22Rv1 (cell line): ENCODE data around the gene IGLON5.

Experiments used
- H3K27ac ChIP-seq: fragments of 450-650 bp; 2 replicates; pipeline ENCODE4 v1.5.1; 2017
- CTCF ChIP-seq: fragments of 450-650 bp; IDR thresholded peaks from 2 replicates; pipeline ENCODE4 v1.5.1; 2017; ENCODE audit warnings: mild to moderate bottlenecking
- ZFX ChIP-seq: fragments of 450-650 bp; IDR thresholded peaks from 2 replicates; pipeline ENCODE4 v1.6.1; 2017; ENCODE audit warnings: antibody characterized with exemption, borderline replicate concordance

Gene IGLON5

DNA sequence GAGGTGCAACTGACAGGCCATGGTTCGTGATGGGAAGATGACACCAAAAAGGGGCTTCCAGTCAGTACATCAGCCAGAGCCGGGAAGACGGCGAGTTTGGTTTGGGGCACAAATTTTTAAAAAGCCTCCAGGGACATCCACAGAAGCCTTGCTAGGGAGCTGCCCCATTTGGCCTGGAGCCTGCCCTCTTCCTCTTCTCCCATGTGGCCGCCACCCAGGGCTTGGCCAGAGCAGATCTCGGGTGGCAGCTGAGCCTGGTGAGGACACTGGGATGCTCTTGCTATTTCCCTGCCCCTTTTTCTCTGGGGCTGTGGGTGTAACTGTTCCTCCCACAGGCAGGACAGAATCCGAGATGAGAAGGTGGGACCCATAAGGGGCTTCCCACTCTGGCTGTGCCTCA, 46.5 kb downstream of the IGLON5 start:
- TF ChIP-seq ZFX: no peak
- TF ChIP-seq CTCF: no peak
- H3K27ac ChIP-seq: no peak overlapping the region

DNA sequence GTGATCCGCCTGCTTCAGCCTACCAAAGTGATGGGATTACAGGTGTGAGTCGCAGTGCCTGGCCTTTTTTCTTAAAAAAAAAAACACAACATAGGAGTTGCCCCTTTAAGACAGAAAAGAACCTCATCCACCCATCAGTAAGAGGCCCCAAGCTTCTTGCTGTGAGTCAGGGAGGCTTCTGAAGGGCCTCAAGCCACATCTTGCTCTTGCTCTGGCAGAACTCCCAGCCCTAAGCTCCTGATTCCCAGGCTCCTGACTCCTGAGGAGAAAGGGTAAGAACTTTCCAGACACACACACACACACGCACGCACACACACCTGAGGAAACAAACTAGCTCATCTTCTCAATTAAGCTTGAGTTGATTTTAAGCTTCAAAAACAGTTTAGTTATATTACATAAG, 47.9 kb downstream of the IGLON5 start:
- TF ChIP-seq ZFX (no peak), CTCF (no peak)
- no peak overlapping the region for H3K27ac ChIP-seq

DNA sequence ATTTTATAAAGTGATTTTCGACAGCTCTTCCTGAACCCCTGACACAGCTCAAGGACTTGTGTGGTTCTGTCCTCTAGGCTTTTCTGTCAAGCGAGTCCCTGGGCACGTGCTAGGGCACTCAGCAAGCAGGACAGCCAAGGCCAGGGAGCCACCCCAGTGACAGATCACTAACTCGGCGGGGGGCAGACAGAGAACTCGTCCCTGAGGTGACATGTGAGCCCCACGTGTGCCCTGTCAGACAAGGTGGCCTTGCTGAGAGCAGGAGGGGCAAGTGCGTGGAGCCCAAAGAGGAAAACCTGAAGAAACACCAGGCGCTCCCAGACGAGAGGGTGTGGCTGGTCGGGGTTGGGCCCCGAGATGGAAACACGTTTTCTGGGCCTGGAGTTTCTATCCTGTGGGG, 49.8 kb downstream of the IGLON5 start:
- no peak overlapping the region for H3K27ac ChIP-seq
- TF ChIP-seq ZFX (no peak), CTCF (no peak)

GRCh38 chr19:51364200-51365106, 53.0 kb downstream of the IGLON5 start:
- peak overlapping the region; percentile 99 for H3K27ac ChIP-seq
- TF ChIP-seq CTCF (no peak), ZFX (no peak)

DNA sequence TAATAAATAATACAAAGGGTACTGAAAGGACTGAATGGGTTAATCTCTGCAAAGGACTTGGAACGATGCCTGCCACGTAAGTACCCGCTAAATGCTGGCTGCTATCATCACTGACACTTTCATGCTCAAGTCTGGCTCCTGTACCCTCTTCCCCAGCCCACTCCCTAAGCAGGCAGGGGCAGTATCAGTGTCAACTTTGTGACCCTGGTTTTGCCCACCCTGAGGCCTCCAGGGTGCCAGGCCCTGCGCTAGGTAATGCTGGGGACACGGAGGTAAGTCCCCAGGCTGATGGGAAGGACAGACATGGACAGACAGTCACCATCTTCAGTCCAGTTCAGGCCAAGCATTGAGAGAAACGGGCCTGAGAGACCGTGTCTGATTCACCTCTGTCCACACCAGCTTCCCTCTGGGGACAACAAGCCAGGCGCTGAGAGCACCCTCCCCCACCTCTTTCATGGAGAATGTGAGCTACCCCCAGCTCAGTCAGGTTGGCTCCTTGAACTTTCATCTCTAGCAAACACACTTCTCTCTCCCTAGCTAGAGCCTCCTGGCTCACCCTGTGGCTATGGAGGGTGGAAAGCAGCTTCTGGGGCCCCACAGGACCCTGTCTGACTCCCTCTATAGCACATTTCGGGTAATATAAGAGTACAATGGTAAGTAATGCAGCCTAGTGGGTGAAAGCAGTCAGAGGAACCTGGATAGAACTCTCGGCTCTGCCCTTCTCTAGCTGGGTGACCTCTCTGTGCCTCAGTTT, 53.9 kb downstream of the IGLON5 start:
- peak overlapping the region; percentile 99 for H3K27ac ChIP-seq
- TF ChIP-seq CTCF: no peak
- TF ChIP-seq ZFX: no peak

GRCh38 chr19:51365965-51366388, 54.5 kb downstream of the IGLON5 start, which contains the start of gene ETFB:
Gene ETFB (minus strand): TSS chr19:51366388. CDS start chr19:51366326, 62 bp downstream.
- peak within 1 kb of the TSS; percentile 99 for H3K27ac ChIP-seq
- TF ChIP-seq ZFX (no peak), CTCF (no peak)
